K562 (cell line): ENCODE data around the gene ADAMTS2. TPM values are rescaled to one million over a fixed set of nuclear protein-coding genes. Genes with fewer than 3 reads are reported as not detected.
A peak's percentile ranks its signal among the peaks of the same experiment; 100 is the strongest.

ENCODE experiments used
- ATAC-seq: fragments of 200-7000 bp; cut with Tn5 transposase; 3 replicates; pipeline ENCODE4 v1.9.1; 2020; ENCODE audit warnings: moderate library complexity
- BruUV-seq: library from RNA; stranded (reverse); fragments of 400-500 nt; replicated peaks from 2 replicates; lab custom pipeline; 2021; lab: Mats Ljungman, UMichigan
- CTCF ChIA-PET: fragments of 300-600 bp; formaldehyde crosslinking; extraction: SDS; loops from one replicate; lab custom pipeline; 2021; ENCODE audit warnings: low intra/inter-chr PET ratio; lab: Yijun Ruan, JAX
- POLR2A ChIA-PET: fragments of 300-600, 350-650 bp; sonication (Branson Sonifier 250); formaldehyde crosslinking; extraction: SDS; loops from one replicate; lab custom pipeline; 2021; ENCODE audit warnings: antibody characterized with exemption, inconsistent platforms; lab: Yijun Ruan, JAX
- DNase-seq, 4 experiments: peaks; one replicate each; pipeline versions ENCODE4 v3.0.0 to v3.0.0-alpha.2; 2011 to 2018; ENCODE audit warnings: low spot score in 3 of 4, mixed read lengths in 3 of 4; ENCODE audit errors: extremely low read depth in 1 of 4
- FAIRE-seq: peaks from 2 replicates; lab custom pipeline; 2011; peaks lifted over from hg19 to GRCh38; lab: Jason Lieb, UNC
- H2AFZ ChIP-seq: 2 replicates; pipeline ENCODE4 v1.6.0; 2011; ENCODE audit warnings: low read depth, low read length, control low read depth, inconsistent platforms
- H3K27ac ChIP-seq: fragments of 200-600 bp; 3 replicates; pipeline ENCODE4 v1.8.0; 2011; ENCODE audit warnings: low read depth, mild to moderate bottlenecking, control low read depth, inconsistent platforms, low read length, moderate library complexity, mixed read lengths; ENCODE audit errors: extremely low read depth
- H3K27me3 ChIP-seq, 2 experiments: fragments of 300-600 bp in 1 of 2; 2 replicates in 1 of 2; 3 replicates in 1 of 2; pipeline versions ENCODE4 v1.6.0 to v1.8.0; 2011; ENCODE audit warnings: inconsistent platforms in 2 of 2, low read length in 2 of 2, mild to moderate bottlenecking in 1 of 2, mixed read lengths in 1 of 2, moderate library complexity in 1 of 2; ENCODE audit not compliant: control insufficient read depth in 2 of 2, insufficient read depth in 2 of 2
- H3K36me3 ChIP-seq: fragments of 300-600 bp; 3 replicates; pipeline ENCODE4 v1.8.0; 2011; ENCODE audit warnings: mild to moderate bottlenecking, low read length, inconsistent platforms; ENCODE audit not compliant: control insufficient read depth, insufficient read depth
- H3K4me1 ChIP-seq, 2 experiments: fragments of 200-600 bp in 1 of 2; replicated peaks in 1 of 2; 2 replicates in 1 of 2; 3 replicates in 1 of 2; pipeline versions ENCODE4 v1.5.1 to v1.8.0; 2011; ENCODE audit warnings: inconsistent platforms in 2 of 2, low read length in 2 of 2, mild to moderate bottlenecking in 1 of 2, mixed read lengths in 1 of 2, moderate library complexity in 1 of 2; ENCODE audit not compliant: control insufficient read depth in 2 of 2, insufficient read depth in 2 of 2
- H3K4me2 ChIP-seq: 2 replicates; pipeline ENCODE4 v1.6.1; 2011; ENCODE audit warnings: low read length, control low read depth, inconsistent platforms, mixed read lengths; ENCODE audit not compliant: insufficient read depth
- H3K4me3 ChIP-seq: fragments of 200-600 bp; sonication (generic), shearing (Covaris generic); 2 replicates; pipeline ENCODE4 v1.5.1; 2016; ENCODE audit warnings: control low read depth, inconsistent platforms
- H3K79me2 ChIP-seq: fragments of 200-600 bp; 3 replicates; pipeline ENCODE4 v1.8.0; 2011; ENCODE audit warnings: low read length, inconsistent platforms; ENCODE audit not compliant: control insufficient read depth, insufficient read depth
- H3K9ac ChIP-seq, 2 experiments: 2 replicates each; pipeline versions ENCODE4 v1.6.0 to v1.6.1; 2011; ENCODE audit warnings: low read depth in 2 of 2, low read length in 2 of 2, control low read depth in 1 of 2, inconsistent platforms in 1 of 2, mild to moderate bottlenecking in 1 of 2, mixed read lengths in 1 of 2; ENCODE audit not compliant: insufficient read depth in 1 of 2
- H3K9me1 ChIP-seq: one replicate; pipeline ENCODE4 v1.6.0; 2011; ENCODE audit warnings: inconsistent platforms, mild to moderate bottlenecking, low read length, moderate library complexity; ENCODE audit not compliant: control insufficient read depth, insufficient read depth
- H3K9me3 ChIP-seq: replicated peaks from 2 replicates; pipeline ENCODE4 v1.5.1; 2011; ENCODE audit warnings: low read depth, low read length, inconsistent platforms; ENCODE audit not compliant: control insufficient read depth, insufficient read depth
- H4K20me1 ChIP-seq: replicated peaks from 2 replicates; pipeline ENCODE4 v1.6.1; 2011; ENCODE audit warnings: low read length, inconsistent platforms, mixed read lengths; ENCODE audit not compliant: control insufficient read depth, insufficient read depth
- BCOR ChIP-seq: fragments of 450-650 bp; IDR thresholded peaks from 2 replicates; pipeline ENCODE4 v1.6.1; 2016
- FOXK2 ChIP-seq, 2 experiments: fragments of 450-650 bp; IDR thresholded peaks in 1 of 2; conservative IDR thresholded peaks in 1 of 2; 2 replicates each; pipeline ENCODE4 v1.6.1; 2016; ENCODE audit warnings: low read depth in 2 of 2, mild to moderate bottlenecking in 1 of 2
- HCFC1 ChIP-seq: IDR thresholded peaks from 2 replicates; pipeline ENCODE4 v1.6.1; 2012; ENCODE audit warnings: low read depth, low read length, improper control_type of control experiment
- POLR2B ChIP-seq: fragments of 450-650 bp; IDR thresholded peaks from 2 replicates; pipeline ENCODE4 v1.6.1; 2018; ENCODE audit warnings: low read depth; ENCODE audit not compliant: partially characterized antibody
- WGBS: fragments of 100-300 bp; shearing (Covaris generic); methylation state at CpG from one replicate; pipeline ENCODE4 v1.1.6; 2016; ENCODE audit warnings: low coverage, mixed read lengths; ENCODE audit not compliant: insufficient coverage; ENCODE audit errors: missing lambda C conversion rate; 5-methylcytosine and 5-hydroxymethylcytosine counted together
- in situ Hi-C: fragments of 300-500 bp; cut with MboI; formaldehyde crosslinking; loops from 4 replicates; pipeline ENCODE4 v1.15.0; 2018; ENCODE audit warnings: inconsistent platforms, mixed read lengths
- intact Hi-C: fragments of 100-400 bp; cut with micrococcal nuclease; formaldehyde crosslinking; loops from 2 replicates; pipeline ENCODE4 v1.14.2; 2022
- polyA plus RNA-seq, 8 experiments: library from polyadenylated mRNA; depleted of rRNA in 4 of 8; stranded (reverse) in 5 of 8; unstranded in 3 of 8; fragments of >200 nt; fragmentation: Nextera tagmentation in 2 of 8; fragmentation: Illumina TruSeq in 1 of 8; extraction: Ambion mirVana in 2 of 8; extraction: Trizol in 1 of 8; gene quantifications; 2 replicates each; pipeline versions ENCODE4 v1.2.1 to v1.2.3, GENCODE V29; 2011 to 2014; ENCODE audit warnings: inconsistent platforms in 1 of 8, missing spikeins in 1 of 8
- total RNA-seq, 7 experiments: library from RNA; depleted of rRNA in 6 of 7; stranded (reverse); fragments of >200 nt in 6 of 7; fragmentation: Illumina TruSeq in 2 of 7; extraction: Trizol in 2 of 7; gene quantifications; 2 replicates each; pipeline versions ENCODE4 v1.2.1 to v1.2.3, GENCODE V29; 2011 to 2021; ENCODE audit warnings: low replicate concordance in 1 of 7
- TF ChIP-seq, protein P1 (sequence below): sonication (generic); formaldehyde crosslinking; IDR thresholded peaks from 2 replicates; pipeline ENCODE4 v1.8.0; 2022; ENCODE audit warnings: mild to moderate bottlenecking, missing genetic modification reagents

Gene ADAMTS2
- total and polyA plus RNA-seq, 9 of the 15 experiments (the other 6 are each of a cell fraction or from before 2014, with no cell fraction given), result not detected

DNA sequence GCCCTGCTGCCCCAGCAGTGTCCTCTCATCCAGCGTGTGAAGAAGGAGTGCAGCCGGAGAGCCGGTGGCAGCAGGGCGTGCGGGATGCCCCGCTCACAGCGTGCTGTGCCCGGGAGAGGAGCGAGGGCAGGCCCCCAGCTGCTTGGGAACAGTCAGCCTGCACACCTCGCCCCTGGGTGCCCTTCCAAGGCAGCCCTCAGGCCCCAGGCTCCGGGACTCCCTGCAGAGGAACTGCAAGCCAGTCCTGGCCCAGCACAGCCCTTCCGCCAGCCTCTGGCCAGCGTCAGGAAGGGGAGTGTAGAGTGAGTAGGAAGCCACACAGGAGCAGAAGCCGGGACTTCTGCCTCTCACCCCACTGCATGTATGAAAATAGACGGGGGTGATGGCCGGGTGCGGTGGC, 43.5 kb downstream of the ADAMTS2 start (continued):
- no peak for TF ChIP-seq FOXK2 (conservative IDR thresholded peaks at IDR 0.05 in 1 of 2, IDR thresholded peaks at IDR 0.05 in 1 of 2; ENCODE audit: low read depth in 2 of 2)
- TF ChIP-seq POLR2B, result no peak
- TF ChIP-seq, protein P1, sequence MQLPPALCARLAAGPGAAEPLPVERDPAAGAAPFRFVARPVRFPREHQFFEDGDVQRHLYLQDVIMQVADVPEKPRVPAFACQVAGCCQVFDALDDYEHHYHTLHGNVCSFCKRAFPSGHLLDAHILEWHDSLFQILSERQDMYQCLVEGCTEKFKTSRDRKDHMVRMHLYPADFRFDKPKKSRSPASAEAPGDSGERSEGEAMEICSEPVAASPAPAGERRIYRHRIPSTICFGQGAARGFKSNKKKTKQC (CRISPR knock-in tag), result no peak

DNA sequence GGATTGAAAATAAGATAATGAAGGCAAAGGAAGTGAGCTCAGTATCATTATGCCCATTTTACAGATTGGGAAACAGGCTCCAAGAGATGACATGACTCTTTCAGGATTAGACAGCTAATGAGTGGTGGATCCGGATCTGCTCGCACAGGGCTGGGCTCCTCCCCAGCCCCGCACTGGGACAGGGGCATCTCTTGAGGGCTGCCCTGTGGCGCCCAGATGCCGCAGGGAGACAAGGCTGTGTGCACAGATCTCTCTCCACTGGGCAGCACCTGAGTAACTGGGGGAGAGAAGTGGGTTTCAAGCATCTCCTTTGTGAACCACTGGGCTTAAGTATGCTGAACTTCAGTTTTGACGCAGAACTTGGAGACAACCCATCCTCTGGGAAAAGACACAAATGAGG, 43.9 kb downstream of the ADAMTS2 start:
- CTCF ChIA-PET, result interaction anchor here (0.7 kb wide), 1 partner anchor 1141 kb away, joined by 6 read pairs; no protein-coding TSS in a partner anchor
- no peak overlapping the region for H3K27ac ChIP-seq
- peaks cover 8 to 52% of the 10 kb centered on the region in 2 experiments for H3K27me3 ChIP-seq
- no peaks in the 10 kb centered on the region for H3K9me1 ChIP-seq
- no peaks in the 10 kb centered on the region for H3K9me3 ChIP-seq
- no peak overlapping the region for H3K9ac ChIP-seq
- POLR2A ChIA-PET, result no interaction called here
- H3K79me2 ChIP-seq, result no peaks in the 10 kb centered on the region
- ATAC-seq, result no peak
- H3K4me1 ChIP-seq, result peaks cover 0 to 13% of the 10 kb centered on the region in 2 experiments; a peak in 2 of 5 replicates
- no peak for FAIRE-seq
- peak; percentile 52; the same call in 1 of the 2 replicates for TF ChIP-seq BCOR
- TF ChIP-seq HCFC1, result no peak
- BruUV-seq, result no TSS peak
- no peaks in the 10 kb centered on the region for H3K36me3 ChIP-seq
- intact Hi-C loops (no loop called here), in situ Hi-C loops (no loop called here)
- H2AFZ ChIP-seq, result no peak overlapping the region
- H4K20me1 ChIP-seq, result no peaks in the 10 kb centered on the region
- 3% methylated on average over 6 of the region's 6 CpGs for WGBS
- no peak for DNase-seq
- H3K4me2 ChIP-seq, result no peak overlapping the region
- no peak overlapping the region for H3K4me3 ChIP-seq
